Loucy (cell line): ENCODE measurements around the gene UBAC2.

Source experiments
- EZH2phosphoT487 ChIP-seq: fragments of 200-600 bp; IDR thresholded peaks from 2 replicates; pipeline ENCODE4 v1.6.1; 2018; ENCODE audit warnings: antibody characterized with exemption, mild to moderate bottlenecking, moderate library complexity, borderline replicate concordance
- TF ChIP-seq, protein P1 (sequence below): fragments of 200-600 bp; sonication (generic); conservative IDR thresholded peaks from 2 replicates; pipeline ENCODE4 v1.5.1; 2014; ENCODE audit warnings: mild to moderate bottlenecking, antibody characterized with exemption, low read length

DNA sequence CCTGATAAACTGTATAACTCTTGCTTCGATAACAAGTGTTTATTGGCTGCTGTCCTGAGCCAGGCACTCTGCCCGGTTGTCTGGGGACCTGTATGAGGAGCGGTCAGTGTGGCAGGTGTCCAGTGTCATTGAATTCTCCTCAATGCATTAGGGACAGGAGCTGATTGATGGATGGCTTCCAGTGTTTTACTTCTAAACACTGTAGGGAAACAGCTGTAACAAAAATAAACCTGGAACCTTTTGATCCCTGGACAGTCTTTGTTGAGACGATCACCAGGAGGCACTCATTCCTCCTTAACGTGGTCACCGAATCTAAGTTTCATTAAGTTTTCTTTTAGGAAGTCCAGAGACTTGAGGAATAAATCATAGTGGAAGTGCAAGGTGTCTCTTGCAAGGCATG lies 17.9 kb downstream of the UBAC2 start:
- TF ChIP-seq, protein P1, sequence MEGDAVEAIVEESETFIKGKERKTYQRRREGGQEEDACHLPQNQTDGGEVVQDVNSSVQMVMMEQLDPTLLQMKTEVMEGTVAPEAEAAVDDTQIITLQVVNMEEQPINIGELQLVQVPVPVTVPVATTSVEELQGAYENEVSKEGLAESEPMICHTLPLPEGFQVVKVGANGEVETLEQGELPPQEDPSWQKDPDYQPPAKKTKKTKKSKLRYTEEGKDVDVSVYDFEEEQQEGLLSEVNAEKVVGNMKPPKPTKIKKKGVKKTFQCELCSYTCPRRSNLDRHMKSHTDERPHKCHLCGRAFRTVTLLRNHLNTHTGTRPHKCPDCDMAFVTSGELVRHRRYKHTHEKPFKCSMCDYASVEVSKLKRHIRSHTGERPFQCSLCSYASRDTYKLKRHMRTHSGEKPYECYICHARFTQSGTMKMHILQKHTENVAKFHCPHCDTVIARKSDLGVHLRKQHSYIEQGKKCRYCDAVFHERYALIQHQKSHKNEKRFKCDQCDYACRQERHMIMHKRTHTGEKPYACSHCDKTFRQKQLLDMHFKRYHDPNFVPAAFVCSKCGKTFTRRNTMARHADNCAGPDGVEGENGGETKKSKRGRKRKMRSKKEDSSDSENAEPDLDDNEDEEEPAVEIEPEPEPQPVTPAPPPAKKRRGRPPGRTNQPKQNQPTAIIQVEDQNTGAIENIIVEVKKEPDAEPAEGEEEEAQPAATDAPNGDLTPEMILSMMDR = no peak
- no peak for TF ChIP-seq EZH2phosphoT487
